Chondrocyte (in vitro differentiated cells): ENCODE measurements around the gene PBX1. TPM values are rescaled to one million over a fixed set of nuclear protein-coding genes. Genes with fewer than 3 reads are reported as not detected.

Source experiments
- DNase-seq: peaks from one replicate; pipeline ENCODE4 v3.0.0; 2021; ENCODE audit warnings: mixed read lengths, low spot score
- H3K27ac Mint-ChIP-seq: one replicate; pipeline ENCODE4 v1.8.0; 2021; ENCODE audit warnings: mild to moderate bottlenecking, moderate library complexity, mixed read lengths; ENCODE audit not compliant: unreplicated experiment
- H3K27me3 Mint-ChIP-seq: 2 replicates; pipeline ENCODE4 v1.8.0; 2021; ENCODE audit warnings: low read depth, mixed read lengths
- H3K36me3 Mint-ChIP-seq: 2 replicates; pipeline ENCODE4 v1.8.0; 2021; ENCODE audit warnings: low read depth, mixed read lengths
- H3K4me1 Mint-ChIP-seq: 2 replicates; pipeline ENCODE4 v1.8.0; 2021; ENCODE audit warnings: low read depth, mild to moderate bottlenecking, mixed read lengths
- H3K4me3 Mint-ChIP-seq: one replicate; pipeline ENCODE4 v1.8.0; 2021; ENCODE audit warnings: mild to moderate bottlenecking, moderate library complexity, mixed read lengths; ENCODE audit not compliant: unreplicated experiment
- H3K9me3 Mint-ChIP-seq: 2 replicates; pipeline ENCODE4 v1.8.0; 2021; ENCODE audit warnings: low read depth, mixed read lengths
- total RNA-seq: library from RNA; stranded (reverse); gene quantifications from 3 replicates; pipeline ENCODE4 v1.2.1, GENCODE V29; 2021
- TF ChIP-seq, protein P1 (sequence below): fragments of 200-600 bp; sonication (generic); IDR thresholded peaks from 2 replicates; pipeline ENCODE4 v1.5.0; 2021; ENCODE audit warnings: antibody characterized with exemption, mild to moderate bottlenecking, moderate library complexity

Gene PBX1
- total RNA-seq, 1 donor from 2014 or later = 23.0 TPM

DNA sequence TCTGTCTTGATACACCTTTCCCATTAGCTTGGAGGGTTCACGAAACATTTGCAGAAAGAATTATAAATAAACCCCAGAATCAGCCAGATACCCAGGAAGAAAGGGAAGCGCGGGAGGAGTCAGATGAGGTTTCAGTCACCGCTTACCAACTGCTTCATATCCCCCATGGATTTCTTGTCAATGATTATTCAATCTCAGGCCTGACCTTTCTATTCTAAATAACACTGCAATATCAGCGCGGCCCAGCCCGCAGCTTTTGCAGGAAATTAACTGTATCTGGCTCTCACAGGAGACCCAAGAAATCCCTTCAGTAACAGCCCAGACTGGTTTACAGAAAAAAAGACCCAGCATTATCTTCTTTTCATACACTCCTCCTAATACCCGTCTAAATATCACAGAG lies 308.6 kb downstream of the PBX1 start:
- no peaks in the 10 kb centered on the region for H3K4me1 Mint-ChIP-seq
- H3K27ac Mint-ChIP-seq = no peak overlapping the region
- DNase-seq = no peak
- H3K4me3 Mint-ChIP-seq = no peak overlapping the region
- TF ChIP-seq, protein P1, sequence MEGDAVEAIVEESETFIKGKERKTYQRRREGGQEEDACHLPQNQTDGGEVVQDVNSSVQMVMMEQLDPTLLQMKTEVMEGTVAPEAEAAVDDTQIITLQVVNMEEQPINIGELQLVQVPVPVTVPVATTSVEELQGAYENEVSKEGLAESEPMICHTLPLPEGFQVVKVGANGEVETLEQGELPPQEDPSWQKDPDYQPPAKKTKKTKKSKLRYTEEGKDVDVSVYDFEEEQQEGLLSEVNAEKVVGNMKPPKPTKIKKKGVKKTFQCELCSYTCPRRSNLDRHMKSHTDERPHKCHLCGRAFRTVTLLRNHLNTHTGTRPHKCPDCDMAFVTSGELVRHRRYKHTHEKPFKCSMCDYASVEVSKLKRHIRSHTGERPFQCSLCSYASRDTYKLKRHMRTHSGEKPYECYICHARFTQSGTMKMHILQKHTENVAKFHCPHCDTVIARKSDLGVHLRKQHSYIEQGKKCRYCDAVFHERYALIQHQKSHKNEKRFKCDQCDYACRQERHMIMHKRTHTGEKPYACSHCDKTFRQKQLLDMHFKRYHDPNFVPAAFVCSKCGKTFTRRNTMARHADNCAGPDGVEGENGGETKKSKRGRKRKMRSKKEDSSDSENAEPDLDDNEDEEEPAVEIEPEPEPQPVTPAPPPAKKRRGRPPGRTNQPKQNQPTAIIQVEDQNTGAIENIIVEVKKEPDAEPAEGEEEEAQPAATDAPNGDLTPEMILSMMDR = no peak
- no peaks in the 10 kb centered on the region for H3K36me3 Mint-ChIP-seq
- no peaks in the 10 kb centered on the region for H3K9me3 Mint-ChIP-seq
- H3K27me3 Mint-ChIP-seq = peaks cover 27% of the 10 kb centered on the region

DNA sequence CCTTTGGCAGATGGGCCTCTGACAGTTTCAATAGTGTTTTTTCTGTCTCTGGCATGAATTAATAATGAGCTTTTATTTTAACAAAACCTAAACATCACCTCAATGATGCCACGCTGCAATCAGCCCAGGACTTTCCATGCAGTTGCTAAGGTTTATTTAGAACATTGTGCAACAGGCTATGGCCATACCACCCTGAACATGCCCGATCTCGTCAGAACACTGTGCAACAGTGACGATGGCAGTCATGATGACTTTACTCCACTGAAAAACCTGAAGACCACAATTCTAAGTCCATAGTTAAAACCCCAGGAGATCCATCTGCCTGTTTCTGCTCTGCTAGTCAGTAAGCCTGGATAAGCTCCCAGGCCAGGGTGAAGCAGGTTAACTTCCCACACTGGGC lies 310.0 kb downstream of the PBX1 start:
- H3K36me3 Mint-ChIP-seq = no peaks in the 10 kb centered on the region
- no peak for DNase-seq
- peaks cover 16% of the 10 kb centered on the region for H3K27me3 Mint-ChIP-seq
- TF ChIP-seq, protein P1 = no peak
- no peaks in the 10 kb centered on the region for H3K4me1 Mint-ChIP-seq
- H3K9me3 Mint-ChIP-seq = no peaks in the 10 kb centered on the region
- H3K4me3 Mint-ChIP-seq = no peak overlapping the region
- no peak overlapping the region for H3K27ac Mint-ChIP-seq

DNA sequence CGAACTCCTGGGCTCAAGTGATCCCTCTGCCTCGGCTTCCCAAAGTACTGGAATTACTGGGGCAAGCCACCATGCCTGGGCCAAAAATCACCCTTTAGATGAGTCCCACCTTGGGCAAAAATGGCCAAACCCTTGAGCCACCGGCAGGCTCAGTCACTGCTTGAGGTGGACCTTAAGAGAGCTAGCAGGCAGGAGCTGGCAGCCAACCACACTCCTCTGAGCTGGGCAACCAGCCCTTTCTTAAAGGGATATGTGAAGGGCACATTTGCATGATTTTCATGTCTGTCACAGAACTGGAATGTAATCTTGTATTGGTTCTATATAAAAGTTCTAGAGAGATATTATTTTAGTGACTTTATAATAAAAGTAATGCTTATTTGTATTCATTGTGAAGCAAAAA lies 316.5 kb downstream of the PBX1 start:
- Mint-ChIP-seq H3K27me3 (peaks cover 17% of the 10 kb centered on the region), H3K4me3 (no peak overlapping the region), H3K27ac (no peak overlapping the region), H3K36me3 (no peaks in the 10 kb centered on the region), H3K9me3 (no peaks in the 10 kb centered on the region), H3K4me1 (no peaks in the 10 kb centered on the region)
- DNase-seq = no peak
- TF ChIP-seq, protein P1 = no peak

DNA sequence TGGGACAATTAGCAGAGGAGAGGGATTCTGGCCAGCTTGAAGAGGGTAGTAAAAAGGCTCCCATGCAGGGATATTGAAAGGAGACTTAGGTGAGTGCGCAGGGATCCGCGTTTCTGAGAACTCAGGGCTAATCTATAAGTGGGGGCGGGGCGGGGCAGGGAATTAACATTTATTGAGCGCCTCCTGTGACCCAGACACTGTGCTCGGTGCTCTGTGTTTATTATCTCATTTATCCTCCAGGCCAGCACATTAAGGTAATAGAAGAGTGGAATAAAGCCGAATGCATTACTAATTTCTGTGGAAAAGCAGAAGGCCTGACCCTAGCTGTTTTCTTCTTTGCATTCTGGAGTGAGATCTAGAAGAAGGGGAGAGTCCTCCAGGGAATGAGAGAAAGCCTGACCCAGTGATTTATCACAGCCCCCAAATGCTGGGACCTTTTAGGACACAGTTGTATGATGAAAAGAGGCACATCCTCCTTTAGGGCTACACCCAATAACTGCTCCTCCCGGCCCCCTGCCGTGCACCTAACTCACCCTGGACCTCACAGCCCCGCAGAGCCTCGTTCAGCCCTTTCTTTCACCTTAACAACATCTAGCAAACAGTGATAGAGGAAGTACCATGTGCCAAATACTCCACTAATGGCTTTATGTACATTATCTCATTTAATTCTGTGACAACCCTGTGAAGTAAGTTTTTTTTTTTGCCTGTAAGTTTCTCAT lies 317.6 kb downstream of the PBX1 start:
- no peak overlapping the region for H3K4me3 Mint-ChIP-seq
- no peaks in the 10 kb centered on the region for H3K4me1 Mint-ChIP-seq
- peaks cover 15% of the 10 kb centered on the region for H3K27me3 Mint-ChIP-seq
- no peak for DNase-seq
- TF ChIP-seq, protein P1 = no peak
- H3K36me3 Mint-ChIP-seq = no peaks in the 10 kb centered on the region
- no peak overlapping the region for H3K27ac Mint-ChIP-seq
- H3K9me3 Mint-ChIP-seq = no peaks in the 10 kb centered on the region

DNA sequence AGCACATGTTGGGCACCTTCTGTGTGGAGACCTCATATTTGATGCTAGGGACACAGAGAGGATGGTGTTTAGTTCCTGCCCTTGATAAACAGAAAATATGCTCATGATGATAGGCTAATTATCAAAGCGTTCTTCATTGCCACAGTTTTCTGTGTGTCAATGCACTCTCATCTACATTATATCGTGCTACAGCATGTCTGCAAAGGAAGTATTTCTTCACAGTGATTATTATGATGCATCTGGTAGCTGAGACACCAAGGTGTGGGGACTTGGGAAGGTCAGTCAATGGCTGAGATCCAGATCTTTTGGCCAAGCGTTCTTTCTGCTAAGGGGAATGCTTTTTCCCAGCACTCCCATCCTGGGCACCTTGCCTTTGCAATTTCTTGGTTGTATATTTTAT lies 321.2 kb downstream of the PBX1 start:
- Mint-ChIP-seq H3K4me1 (no peaks in the 10 kb centered on the region), H3K4me3 (no peak overlapping the region), H3K27ac (no peak overlapping the region), H3K36me3 (no peaks in the 10 kb centered on the region), H3K9me3 (no peaks in the 10 kb centered on the region), H3K27me3 (peaks cover 10% of the 10 kb centered on the region)
- TF ChIP-seq, protein P1 = no peak
- DNase-seq = no peak
